IPS-15b (cell line): ENCODE results near the gene ZNF10.

Source experiments
- H3K27me3 ChIP-seq: one replicate; pipeline ENCODE4 v1.6.1; 2013; ENCODE audit warnings: low read length; ENCODE audit not compliant: control insufficient read depth, insufficient read depth
- H3K36me3 ChIP-seq: one replicate; pipeline ENCODE4 v1.6.1; 2013; ENCODE audit warnings: low read length; ENCODE audit not compliant: control insufficient read depth, insufficient read depth
- H3K4me1 ChIP-seq: one replicate; pipeline ENCODE4 v1.6.1; 2013; ENCODE audit warnings: mild to moderate bottlenecking, low read length; ENCODE audit not compliant: control insufficient read depth, insufficient read depth
- H3K4me3 ChIP-seq: one replicate; pipeline ENCODE4 v1.5.1; 2013; ENCODE audit warnings: low read depth, low read length
- H3K9ac ChIP-seq: one replicate; pipeline ENCODE4 v1.6.1; 2013; ENCODE audit warnings: low read depth, mild to moderate bottlenecking, low read length
- H3K9me3 ChIP-seq: one replicate; pipeline ENCODE4 v1.6.1; 2013; ENCODE audit warnings: mild to moderate bottlenecking, low read length; ENCODE audit not compliant: control insufficient read depth, insufficient read depth

ZNF10 gene

GRCh38 chr12:133135747-133136146 is 5.3 kb downstream of the ZNF10 start:
- Histone ChIP-seq H3K9me3 (peaks cover 12% of the 10 kb centered on the region), H3K4me1 (no peaks in the 10 kb centered on the region), H3K9ac (no peak overlapping the region), H3K27me3 (no peaks in the 10 kb centered on the region), H3K36me3 (peaks cover 2% of the 10 kb centered on the region), H3K4me3 (no peak overlapping the region)

GRCh38 chr12:133145981-133146380 is 15.6 kb downstream of the ZNF10 start:
- Histone ChIP-seq H3K9ac (no peak overlapping the region), H3K4me3 (no peak overlapping the region), H3K36me3 (peaks cover 10% of the 10 kb centered on the region), H3K4me1 (no peaks in the 10 kb centered on the region), H3K27me3 (no peaks in the 10 kb centered on the region), H3K9me3 (peaks cover 1% of the 10 kb centered on the region)

- H3K27me3 ChIP-seq, result no peaks in the 10 kb centered on the region
- no peaks in the 10 kb centered on the region for H3K4me1 ChIP-seq
- peaks cover 31% of the 10 kb centered on the region for H3K36me3 ChIP-seq
- H3K9ac ChIP-seq, result no peak overlapping the region
- H3K4me3 ChIP-seq, result no peak overlapping the region
- peaks cover 42% of the 10 kb centered on the region for H3K9me3 ChIP-seq
Measured at GRCh38 chr12:133156125-133156690, 25.8 kb downstream of the ZNF10 start.

GRCh38 chr12:133165776-133166175 is 35.3 kb downstream of the ZNF10 start:
- Histone ChIP-seq H3K4me1 (no peaks in the 10 kb centered on the region), H3K4me3 (no peak overlapping the region), H3K9me3 (peaks cover 5% of the 10 kb centered on the region), H3K36me3 (no peaks in the 10 kb centered on the region), H3K27me3 (no peaks in the 10 kb centered on the region), H3K9ac (no peak overlapping the region)

GRCh38 chr12:133172491-133172890 is 42.1 kb downstream of the ZNF10 start:
- H3K9me3 ChIP-seq, result peaks cover 23% of the 10 kb centered on the region

GRCh38 chr12:133174901-133175300 is 44.5 kb downstream of the ZNF10 start:
- Histone ChIP-seq H3K4me1 (no peaks in the 10 kb centered on the region), H3K9ac (no peak overlapping the region), H3K27me3 (no peaks in the 10 kb centered on the region), H3K36me3 (no peaks in the 10 kb centered on the region), H3K9me3 (peaks cover 23% of the 10 kb centered on the region), H3K4me3 (no peak overlapping the region)

More at GRCh38 chr12:133172491-133172890, 42.1 kb downstream of the ZNF10 start:
- H3K4me3 ChIP-seq, result no peak overlapping the region
- H3K9ac ChIP-seq, result no peak overlapping the region
- H3K27me3 ChIP-seq, result no peaks in the 10 kb centered on the region
- no peaks in the 10 kb centered on the region for H3K4me1 ChIP-seq
- no peaks in the 10 kb centered on the region for H3K36me3 ChIP-seq

- Histone ChIP-seq H3K36me3 (peaks cover 12% of the 10 kb centered on the region), H3K4me3 (no peak overlapping the region), H3K27me3 (no peaks in the 10 kb centered on the region), H3K9me3 (peaks cover 4% of the 10 kb centered on the region), H3K9ac (no peak overlapping the region), H3K4me1 (no peaks in the 10 kb centered on the region)
Measured at GRCh38 chr12:133180669-133181068, 50.2 kb downstream of the ZNF10 start.

- H3K9me3 ChIP-seq, result peaks cover 4% of the 10 kb centered on the region
- peak within 1 kb of the TSS; percentile 88 for H3K9ac ChIP-seq
- peaks cover 16% of the 10 kb centered on the region for H3K36me3 ChIP-seq
- H3K4me1 ChIP-seq, result no peaks in the 10 kb centered on the region
- no peaks in the 10 kb centered on the region for H3K27me3 ChIP-seq
- peak within 1 kb of the TSS; percentile 98 for H3K4me3 ChIP-seq
Measured at GRCh38 chr12:133181238-133181959, 51.0 kb downstream of the ZNF10 start, which contains the start of gene ZNF268. Gene ZNF268 (plus strand): TSS chr12:133181495. CDS start chr12:133181998, 503 bp downstream.

GRCh38 chr12:133190176-133190575 is 59.7 kb downstream of the ZNF10 start:
- H3K27me3 ChIP-seq, result no peaks in the 10 kb centered on the region
- H3K36me3 ChIP-seq, result peaks cover 56% of the 10 kb centered on the region
- H3K4me3 ChIP-seq, result no peak overlapping the region

GRCh38 chr12:133192847-133193246 is 62.4 kb downstream of the ZNF10 start:
- Histone ChIP-seq H3K27me3 (no peaks in the 10 kb centered on the region), H3K4me3 (no peak overlapping the region), H3K4me1 (no peaks in the 10 kb centered on the region), H3K36me3 (peaks cover 46% of the 10 kb centered on the region), H3K9me3 (peaks cover 31% of the 10 kb centered on the region), H3K9ac (no peak overlapping the region)

More at GRCh38 chr12:133190176-133190575, 59.7 kb downstream of the ZNF10 start:
- Histone ChIP-seq H3K9ac (no peak overlapping the region), H3K4me1 (no peaks in the 10 kb centered on the region), H3K9me3 (peaks cover 23% of the 10 kb centered on the region)

GRCh38 chr12:133201888-133202287 is 71.5 kb downstream of the ZNF10 start:
- Histone ChIP-seq H3K9ac (no peak overlapping the region), H3K36me3 (peaks cover 26% of the 10 kb centered on the region), H3K9me3 (peaks cover 58% of the 10 kb centered on the region), H3K4me1 (no peaks in the 10 kb centered on the region), H3K27me3 (no peaks in the 10 kb centered on the region), H3K4me3 (no peak overlapping the region)
